K562 (cell line): Measurements from ENCODE around the gene RPH3AL. TPM values are rescaled to one million over a fixed set of nuclear protein-coding genes. Genes with fewer than 3 reads are reported as not detected.

Experiments used
- HDAC1 ChIP-seq, 2 experiments: fragments of 450-650 bp; IDR thresholded peaks; 2 replicates each; pipeline ENCODE4 v1.6.1; 2016 to 2017; ENCODE audit warnings: inconsistent platforms in 1 of 2, mild to moderate bottlenecking in 1 of 2, moderate library complexity in 1 of 2
- MLX ChIP-seq, 2 experiments: fragments of 450-650 bp in 1 of 2; sonication (generic) in 1 of 2; formaldehyde crosslinking; conservative IDR thresholded peaks; 2 replicates each; pipeline versions ENCODE4 v1.4.0 to v1.8.1; 2020 to 2022; ENCODE audit warnings: mild to moderate bottlenecking in 1 of 2, missing genetic modification reagents in 1 of 2
- PRMT5 ChIP-seq: sonication (generic); formaldehyde crosslinking; IDR thresholded peaks from 2 replicates; pipeline ENCODE4 v1.5.0; 2020; ENCODE audit warnings: missing genetic modification reagents
- RFX5 ChIP-seq: IDR thresholded peaks from 2 replicates; pipeline ENCODE4 v1.6.1; 2011; ENCODE audit warnings: low read depth, mild to moderate bottlenecking, improper control_type of control experiment, low read length
- ZNF589 ChIP-seq: fragments of 200-800 bp; sonication (Bioruptor generic); IDR thresholded peaks from 2 replicates; pipeline ENCODE4 v1.6.1; 2016; ENCODE audit warnings: low read depth, missing genetic modification characterization, missing compliant biosample characterization
- polyA plus RNA-seq, 8 experiments: library from polyadenylated mRNA; depleted of rRNA in 4 of 8; stranded (reverse) in 5 of 8; unstranded in 3 of 8; fragments of >200 nt; fragmentation: Nextera tagmentation in 2 of 8; fragmentation: Illumina TruSeq in 1 of 8; extraction: Ambion mirVana in 2 of 8; extraction: Trizol in 1 of 8; gene quantifications; 2 replicates each; pipeline versions ENCODE4 v1.2.1 to v1.2.3, GENCODE V29; 2011 to 2014; ENCODE audit warnings: inconsistent platforms in 1 of 8, missing spikeins in 1 of 8
- total RNA-seq, 7 experiments: library from RNA; depleted of rRNA in 6 of 7; stranded (reverse); fragments of >200 nt in 6 of 7; fragmentation: Illumina TruSeq in 2 of 7; extraction: Trizol in 2 of 7; gene quantifications; 2 replicates each; pipeline versions ENCODE4 v1.2.1 to v1.2.3, GENCODE V29; 2011 to 2021; ENCODE audit warnings: low replicate concordance in 1 of 7
- TF ChIP-seq, protein P1 (sequence below), 2 experiments: fragments of 450-650 bp; IDR thresholded peaks; 2 replicates each; pipeline ENCODE4 v1.6.1; 2016
- TF ChIP-seq, protein P2 (sequence below), 2 experiments: fragments of 450-650 bp; conservative IDR thresholded peaks; 2 replicates each; pipeline ENCODE4 v1.6.1; 2017; ENCODE audit warnings: mild to moderate bottlenecking in 2 of 2, moderate library complexity in 2 of 2

RPH3AL gene
- total and polyA plus RNA-seq, 9 of the 15 experiments (the other 6 are each of a cell fraction or from before 2014, with no cell fraction given), result 0.18 to 1.7 (median 0.39) TPM

GRCh38 chr17:193426-193810 lies 159.2 kb downstream of the RPH3AL start (continued):
- TF ChIP-seq MLX (CRISPR knock-in tag; conservative IDR thresholded peaks at IDR 0.05), result no peak
- TF ChIP-seq, protein P1, sequence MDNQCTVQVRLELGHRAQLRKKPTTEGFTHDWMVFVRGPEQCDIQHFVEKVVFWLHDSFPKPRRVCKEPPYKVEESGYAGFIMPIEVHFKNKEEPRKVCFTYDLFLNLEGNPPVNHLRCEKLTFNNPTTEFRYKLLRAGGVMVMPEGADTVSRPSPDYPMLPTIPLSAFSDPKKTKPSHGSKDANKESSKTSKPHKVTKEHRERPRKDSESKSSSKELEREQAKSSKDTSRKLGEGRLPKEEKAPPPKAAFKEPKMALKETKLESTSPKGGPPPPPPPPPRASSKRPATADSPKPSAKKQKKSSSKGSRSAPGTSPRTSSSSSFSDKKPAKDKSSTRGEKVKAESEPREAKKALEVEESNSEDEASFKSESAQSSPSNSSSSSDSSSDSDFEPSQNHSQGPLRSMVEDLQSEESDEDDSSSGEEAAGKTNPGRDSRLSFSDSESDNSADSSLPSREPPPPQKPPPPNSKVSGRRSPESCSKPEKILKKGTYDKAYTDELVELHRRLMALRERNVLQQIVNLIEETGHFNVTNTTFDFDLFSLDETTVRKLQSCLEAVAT (IDR thresholded peaks at IDR 0.05), result no peak
- TF ChIP-seq PRMT5 (CRISPR knock-in tag), result no peak
- no peak for TF ChIP-seq ZNF589 (CRISPR knock-in tag)
- TF ChIP-seq RFX5, result no peak
- TF ChIP-seq, protein P2, sequence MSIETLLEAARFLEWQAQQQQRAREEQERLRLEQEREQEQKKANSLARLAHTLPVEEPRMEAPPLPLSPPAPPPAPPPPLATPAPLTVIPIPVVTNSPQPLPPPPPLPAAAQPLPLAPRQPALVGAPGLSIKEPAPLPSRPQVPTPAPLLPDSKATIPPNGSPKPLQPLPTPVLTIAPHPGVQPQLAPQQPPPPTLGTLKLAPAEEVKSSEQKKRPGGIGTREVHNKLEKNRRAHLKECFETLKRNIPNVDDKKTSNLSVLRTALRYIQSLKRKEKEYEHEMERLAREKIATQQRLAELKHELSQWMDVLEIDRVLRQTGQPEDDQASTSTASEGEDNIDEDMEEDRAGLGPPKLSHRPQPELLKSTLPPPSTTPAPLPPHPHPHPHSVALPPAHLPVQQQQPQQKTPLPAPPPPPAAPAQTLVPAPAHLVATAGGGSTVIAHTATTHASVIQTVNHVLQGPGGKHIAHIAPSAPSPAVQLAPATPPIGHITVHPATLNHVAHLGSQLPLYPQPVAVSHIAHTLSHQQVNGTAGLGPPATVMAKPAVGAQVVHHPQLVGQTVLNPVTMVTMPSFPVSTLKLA (conservative IDR thresholded peaks at IDR 0.05), result no peak
- no peak for TF ChIP-seq HDAC1 (IDR thresholded peaks at IDR 0.05)
- TF ChIP-seq, all 486 proteins: peak for 0
